Neural cell (in vitro differentiated cells): ENCODE measurements around the gene SLC36A4.

Source experiments
- EP300 ChIP-seq: fragments of 450-650 bp; conservative IDR thresholded peaks from 2 replicates; pipeline ENCODE4 v1.6.1; 2014; ENCODE audit warnings: antibody characterized with exemption, mild to moderate bottlenecking, moderate library complexity; ENCODE audit not compliant: poor library complexity, severe bottlenecking
- EZH2 ChIP-seq: fragments of 200-600, 300-800 bp; shearing (Covaris generic), sonication (generic); IDR thresholded peaks from 2 replicates; pipeline ENCODE4 v1.6.1; 2014; ENCODE audit warnings: antibody characterized with exemption, low read length, borderline replicate concordance, mild to moderate bottlenecking; ENCODE audit not compliant: insufficient read depth, poor library complexity, severe bottlenecking
- MXI1 ChIP-seq: fragments of 450-650 bp; conservative IDR thresholded peaks from 2 replicates; pipeline ENCODE4 v1.6.1; 2014; ENCODE audit warnings: antibody characterized with exemption, mild to moderate bottlenecking; ENCODE audit not compliant: poor library complexity, severe bottlenecking
- POLR2AphosphoS5 ChIP-seq: IDR thresholded peaks from 2 replicates; pipeline ENCODE4 v1.6.1; 2012
- RAD21 ChIP-seq: fragments of 450-650 bp; conservative IDR thresholded peaks from 2 replicates; pipeline ENCODE4 v1.6.1; 2014; ENCODE audit warnings: antibody characterized with exemption, mild to moderate bottlenecking, moderate library complexity
- REST ChIP-seq: IDR thresholded peaks from 2 replicates; pipeline ENCODE4 v1.6.1; 2012; ENCODE audit warnings: borderline replicate concordance
- SMC3 ChIP-seq: fragments of 450-650 bp; conservative IDR thresholded peaks from 2 replicates; pipeline ENCODE4 v1.6.1; 2014; ENCODE audit warnings: antibody characterized with exemption, mild to moderate bottlenecking, moderate library complexity; ENCODE audit not compliant: poor library complexity
- TAF1 ChIP-seq: IDR thresholded peaks from 2 replicates; pipeline ENCODE4 v1.6.1; 2012; ENCODE audit warnings: low read depth
- TF ChIP-seq, protein P1 (sequence below): fragments of 450-650 bp; IDR thresholded peaks from 2 replicates; pipeline ENCODE4 v1.5.1; 2014; ENCODE audit warnings: antibody characterized with exemption, mild to moderate bottlenecking, moderate library complexity; ENCODE audit not compliant: poor library complexity, severe bottlenecking

DNA sequence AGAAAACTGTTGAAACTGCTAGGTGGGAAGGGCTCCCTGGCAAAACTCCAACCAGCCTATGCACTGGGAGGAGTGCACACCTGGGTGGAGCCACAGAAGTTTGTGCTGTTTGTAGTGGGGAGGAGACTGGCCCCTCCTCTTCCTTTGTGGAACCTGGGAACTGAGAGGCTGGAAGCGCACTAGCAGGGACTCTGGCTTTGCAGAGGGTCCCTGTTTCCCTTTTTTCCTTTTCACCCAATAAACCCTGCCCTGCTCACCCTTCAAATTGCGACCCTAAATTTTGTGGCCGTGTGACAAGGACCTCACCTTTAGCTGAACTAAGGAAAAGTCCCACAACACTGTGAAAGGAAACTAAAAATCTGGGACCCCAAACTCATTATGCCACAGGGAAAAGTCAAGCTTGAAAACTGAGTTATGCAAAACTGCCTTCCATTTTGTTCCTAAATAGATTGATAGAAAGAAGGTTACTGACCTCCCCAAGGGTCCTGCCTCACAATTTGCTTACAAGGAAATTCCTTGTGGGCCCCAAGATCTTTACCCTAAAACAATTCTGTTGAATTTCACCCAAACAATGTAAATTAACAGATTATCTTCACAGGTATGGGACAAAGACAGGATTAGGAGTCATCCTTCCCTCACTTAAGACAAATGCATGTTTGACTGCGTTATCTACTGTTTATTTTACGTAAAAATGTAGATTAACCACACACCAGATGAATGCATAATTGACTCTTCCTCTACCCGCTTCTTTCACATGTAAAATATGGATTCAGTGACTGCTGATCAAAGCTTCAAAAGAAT lies 81.0 kb downstream of the SLC36A4 start:
- TF ChIP-seq, protein P1, sequence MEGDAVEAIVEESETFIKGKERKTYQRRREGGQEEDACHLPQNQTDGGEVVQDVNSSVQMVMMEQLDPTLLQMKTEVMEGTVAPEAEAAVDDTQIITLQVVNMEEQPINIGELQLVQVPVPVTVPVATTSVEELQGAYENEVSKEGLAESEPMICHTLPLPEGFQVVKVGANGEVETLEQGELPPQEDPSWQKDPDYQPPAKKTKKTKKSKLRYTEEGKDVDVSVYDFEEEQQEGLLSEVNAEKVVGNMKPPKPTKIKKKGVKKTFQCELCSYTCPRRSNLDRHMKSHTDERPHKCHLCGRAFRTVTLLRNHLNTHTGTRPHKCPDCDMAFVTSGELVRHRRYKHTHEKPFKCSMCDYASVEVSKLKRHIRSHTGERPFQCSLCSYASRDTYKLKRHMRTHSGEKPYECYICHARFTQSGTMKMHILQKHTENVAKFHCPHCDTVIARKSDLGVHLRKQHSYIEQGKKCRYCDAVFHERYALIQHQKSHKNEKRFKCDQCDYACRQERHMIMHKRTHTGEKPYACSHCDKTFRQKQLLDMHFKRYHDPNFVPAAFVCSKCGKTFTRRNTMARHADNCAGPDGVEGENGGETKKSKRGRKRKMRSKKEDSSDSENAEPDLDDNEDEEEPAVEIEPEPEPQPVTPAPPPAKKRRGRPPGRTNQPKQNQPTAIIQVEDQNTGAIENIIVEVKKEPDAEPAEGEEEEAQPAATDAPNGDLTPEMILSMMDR: no peak
- TF ChIP-seq POLR2AphosphoS5 (no peak), TAF1 (no peak), RAD21 (no peak), EZH2 (no peak), REST (no peak), EP300 (no peak), SMC3 (no peak), MXI1 (no peak)
